Measurements from ENCODE around the gene FCMR.
"Not testable (repeated sequence)": the region's sequence is repeated elsewhere in the genome, so short reads cannot be mapped to it uniquely, and the experiment has no call there.

Gene FCMR

GRCh38 chr1:206872139-206872538, 49.6 kb downstream of the FCMR start:
- DNase-seq (ENCODE audit: low read depth in 2 of 2) = no peak

- no peak for DNase-seq (ENCODE audit: low read depth in 2 of 2)
These were observed 53.5 kb downstream of the FCMR start for GRCh38 chr1:206868264-206868663.

GRCh38 chr1:206867716-206868115, 54.0 kb downstream of the FCMR start:
- no peak for DNase-seq (ENCODE audit: low read depth in 2 of 2)

- DNase-seq (ENCODE audit: low read depth in 2 of 2) = no peak
These were observed 54.5 kb downstream of the FCMR start for GRCh38 chr1:206867239-206867638.

- no peak for DNase-seq (ENCODE audit: low read depth in 2 of 2)
These were observed 55.7 kb downstream of the FCMR start for GRCh38 chr1:206866062-206866461.

- peak; percentile 86 to 97 for DNase-seq (ENCODE audit: low read depth in 2 of 2)
These were observed 56.6 kb downstream of the FCMR start, which contains the start of gene IL20 for GRCh38 chr1:206864939-206865671. IL20 (plus strand) TSS chr1:206865623; CDS start chr1:206865853, 230 bp downstream.

GRCh38 chr1:206863266-206863665, 58.5 kb downstream of the FCMR start:
- DNase-seq (ENCODE audit: low read depth in 2 of 2) = no peak

- no peak for DNase-seq (ENCODE audit: low read depth in 2 of 2)
These were observed 61.6 kb downstream of the FCMR start for GRCh38 chr1:206860165-206860564.

- DNase-seq (ENCODE audit: low read depth in 2 of 2) = no peak
These were observed 62.6 kb downstream of the FCMR start for GRCh38 chr1:206859082-206859521.

GRCh38 chr1:206856674-206857464, 64.9 kb downstream of the FCMR start:
- DNase-seq (ENCODE audit: low read depth in 2 of 2) = no peak

- no peak for DNase-seq (ENCODE audit: low read depth in 2 of 2)
These were observed 65.9 kb downstream of the FCMR start for GRCh38 chr1:206855859-206856258.

GRCh38 chr1:206854401-206855129, 67.2 kb downstream of the FCMR start:
- DNase-seq (ENCODE audit: low read depth in 2 of 2) = no peak

GRCh38 chr1:206853696-206854095, 68.0 kb downstream of the FCMR start:
- DNase-seq (ENCODE audit: low read depth in 2 of 2) = not testable (repeated sequence)
